ENCODE results near the gene EML1.

EML1 gene

GRCh38 chr14:99952453-99952852 lies 159.2 kb downstream of the EML1 start:
- H3K4me3 ChIP-seq (ENCODE audit: low read depth in 1 of 2, low read length in 2 of 2), result no peak overlapping the region
- H3K36me3 ChIP-seq (ENCODE audit: insufficient read depth, low read length), result no peaks in the 10 kb centered on the region
- H3K4me1 ChIP-seq (ENCODE audit: insufficient read depth, low read length), result peaks cover under 1% of the 10 kb centered on the region
- no peak overlapping the region for H3K9ac ChIP-seq (ENCODE audit: low read length)
- peaks cover 0 to 12% of the 10 kb centered on the region in 2 donors for H3K27me3 ChIP-seq (ENCODE audit: control insufficient read depth in 1 of 2, insufficient read depth in 2 of 2, low read length in 2 of 2)
- H3K9me3 ChIP-seq (ENCODE audit: low read length), result no peaks in the 10 kb centered on the region
- H3K27ac ChIP-seq (ENCODE audit: low read depth, low read length), result no peak overlapping the region

GRCh38 chr14:99955826-99956455 lies 162.7 kb downstream of the EML1 start:
- Histone ChIP-seq H3K9ac (ENCODE audit: low read length) (no peak overlapping the region), H3K36me3 (ENCODE audit: insufficient read depth, low read length) (no peaks in the 10 kb centered on the region), H3K9me3 (ENCODE audit: low read length) (no peaks in the 10 kb centered on the region), H3K4me3 (ENCODE audit: low read depth in 1 of 2, low read length in 2 of 2) (no peak overlapping the region), H3K27me3 (ENCODE audit: control insufficient read depth in 1 of 2, insufficient read depth in 2 of 2, low read length in 2 of 2) (peaks cover 0 to 4% of the 10 kb centered on the region in 2 donors), H3K27ac (ENCODE audit: low read depth, low read length) (no peak overlapping the region), H3K4me1 (ENCODE audit: insufficient read depth, low read length) (no peaks in the 10 kb centered on the region)

- H3K36me3 ChIP-seq (ENCODE audit: insufficient read depth, low read length), result no peaks in the 10 kb centered on the region
- H3K4me1 ChIP-seq (ENCODE audit: insufficient read depth, low read length), result no peaks in the 10 kb centered on the region
- H3K27ac ChIP-seq (ENCODE audit: low read depth, low read length), result no peak overlapping the region
- no peak overlapping the region for H3K4me3 ChIP-seq (ENCODE audit: low read depth in 1 of 2, low read length in 2 of 2)
- H3K9ac ChIP-seq (ENCODE audit: low read length), result no peak overlapping the region
- no peaks in the 10 kb centered on the region for H3K27me3 ChIP-seq (ENCODE audit: control insufficient read depth in 1 of 2, insufficient read depth in 2 of 2, low read length in 2 of 2)
- no peaks in the 10 kb centered on the region for H3K9me3 ChIP-seq (ENCODE audit: low read length)
These were observed 165.2 kb downstream of the EML1 start for GRCh38 chr14:99958380-99958779.

- no peaks in the 10 kb centered on the region for H3K36me3 ChIP-seq (ENCODE audit: insufficient read depth, low read length)
- H3K9me3 ChIP-seq (ENCODE audit: low read length), result no peaks in the 10 kb centered on the region
These were observed 168.8 kb downstream of the EML1 start for GRCh38 chr14:99961826-99962518.

GRCh38 chr14:99964979-99965378 lies 171.8 kb downstream of the EML1 start:
- no peak overlapping the region for H3K27ac ChIP-seq (ENCODE audit: low read depth, low read length)
- H3K9ac ChIP-seq (ENCODE audit: low read length), result no peak overlapping the region
- no peaks in the 10 kb centered on the region for H3K4me1 ChIP-seq (ENCODE audit: insufficient read depth, low read length)
- H3K36me3 ChIP-seq (ENCODE audit: insufficient read depth, low read length), result no peaks in the 10 kb centered on the region
- no peaks in the 10 kb centered on the region for H3K9me3 ChIP-seq (ENCODE audit: low read length)
- no peaks in the 10 kb centered on the region for H3K27me3 ChIP-seq (ENCODE audit: control insufficient read depth in 1 of 2, insufficient read depth in 2 of 2, low read length in 2 of 2)
- no peak overlapping the region for H3K4me3 ChIP-seq (ENCODE audit: low read depth in 1 of 2, low read length in 2 of 2)

More at GRCh38 chr14:99961826-99962518, 168.8 kb downstream of the EML1 start:
- no peak overlapping the region for H3K27ac ChIP-seq (ENCODE audit: low read depth, low read length)
- no peak overlapping the region for H3K9ac ChIP-seq (ENCODE audit: low read length)
- no peaks in the 10 kb centered on the region for H3K27me3 ChIP-seq (ENCODE audit: control insufficient read depth in 1 of 2, insufficient read depth in 2 of 2, low read length in 2 of 2)
- no peak overlapping the region for H3K4me3 ChIP-seq (ENCODE audit: low read depth in 1 of 2, low read length in 2 of 2)
- no peaks in the 10 kb centered on the region for H3K4me1 ChIP-seq (ENCODE audit: insufficient read depth, low read length)

DNA sequence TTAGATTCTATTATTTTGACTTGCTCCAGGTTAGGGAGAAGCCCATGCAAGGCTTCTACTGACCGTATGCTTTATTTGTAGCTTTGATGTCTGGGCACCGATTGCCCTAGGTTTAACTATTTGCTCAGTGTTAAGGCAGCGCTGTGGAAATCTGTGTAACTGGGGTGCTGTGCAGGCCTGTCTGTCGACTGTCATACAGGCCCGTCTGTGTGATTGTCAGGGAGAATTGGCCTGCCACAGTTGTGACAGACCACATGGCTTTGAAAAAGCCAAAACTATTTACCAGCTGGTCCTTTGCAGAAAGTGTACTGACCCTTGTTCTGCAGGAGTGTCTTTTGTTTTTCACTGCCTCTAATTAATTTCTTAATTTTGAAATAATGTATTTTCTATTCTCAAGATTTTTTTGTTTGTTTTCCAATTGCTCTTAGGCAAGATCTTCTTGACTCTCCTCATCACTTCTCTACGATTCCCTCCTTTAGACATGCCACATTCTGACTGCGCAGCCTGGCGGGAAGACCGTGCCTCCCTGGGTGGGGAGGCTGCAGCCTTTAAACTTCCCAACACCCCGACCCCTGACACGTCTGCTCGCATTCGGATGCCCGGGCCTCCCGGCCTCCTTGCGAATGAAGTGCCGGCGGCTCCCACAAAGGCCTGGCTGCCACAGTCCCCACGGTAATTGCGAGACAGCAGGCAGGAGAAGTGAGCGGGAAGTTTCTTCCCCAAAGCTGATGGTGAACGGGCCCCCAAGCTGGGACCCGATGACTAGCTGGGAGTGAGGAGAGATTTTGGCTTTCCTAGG lies 173.0 kb downstream of the EML1 start:
- Histone ChIP-seq H3K9ac (ENCODE audit: low read length) (no peak overlapping the region), H3K4me1 (ENCODE audit: insufficient read depth, low read length) (peaks cover 5% of the 10 kb centered on the region), H3K9me3 (ENCODE audit: low read length) (no peaks in the 10 kb centered on the region), H3K4me3 (ENCODE audit: low read depth in 1 of 2, low read length in 2 of 2) (no peak overlapping the region), H3K27ac (ENCODE audit: low read depth, low read length) (no peak overlapping the region), H3K36me3 (ENCODE audit: insufficient read depth, low read length) (no peaks in the 10 kb centered on the region), H3K27me3 (ENCODE audit: control insufficient read depth in 1 of 2, insufficient read depth in 2 of 2, low read length in 2 of 2) (no peaks in the 10 kb centered on the region)

- no peaks in the 10 kb centered on the region for H3K27me3 ChIP-seq (ENCODE audit: control insufficient read depth in 1 of 2, insufficient read depth in 2 of 2, low read length in 2 of 2)
- H3K9me3 ChIP-seq (ENCODE audit: low read length), result no peaks in the 10 kb centered on the region
- H3K9ac ChIP-seq (ENCODE audit: low read length), result no peak overlapping the region
- H3K4me1 ChIP-seq (ENCODE audit: insufficient read depth, low read length), result peaks cover 5% of the 10 kb centered on the region
- no peak overlapping the region for H3K4me3 ChIP-seq (ENCODE audit: low read depth in 1 of 2, low read length in 2 of 2)
- H3K36me3 ChIP-seq (ENCODE audit: insufficient read depth, low read length), result no peaks in the 10 kb centered on the region
- H3K27ac ChIP-seq (ENCODE audit: low read depth, low read length), result no peak overlapping the region
These were observed 173.7 kb downstream of the EML1 start for GRCh38 chr14:99966912-99967311.

DNA sequence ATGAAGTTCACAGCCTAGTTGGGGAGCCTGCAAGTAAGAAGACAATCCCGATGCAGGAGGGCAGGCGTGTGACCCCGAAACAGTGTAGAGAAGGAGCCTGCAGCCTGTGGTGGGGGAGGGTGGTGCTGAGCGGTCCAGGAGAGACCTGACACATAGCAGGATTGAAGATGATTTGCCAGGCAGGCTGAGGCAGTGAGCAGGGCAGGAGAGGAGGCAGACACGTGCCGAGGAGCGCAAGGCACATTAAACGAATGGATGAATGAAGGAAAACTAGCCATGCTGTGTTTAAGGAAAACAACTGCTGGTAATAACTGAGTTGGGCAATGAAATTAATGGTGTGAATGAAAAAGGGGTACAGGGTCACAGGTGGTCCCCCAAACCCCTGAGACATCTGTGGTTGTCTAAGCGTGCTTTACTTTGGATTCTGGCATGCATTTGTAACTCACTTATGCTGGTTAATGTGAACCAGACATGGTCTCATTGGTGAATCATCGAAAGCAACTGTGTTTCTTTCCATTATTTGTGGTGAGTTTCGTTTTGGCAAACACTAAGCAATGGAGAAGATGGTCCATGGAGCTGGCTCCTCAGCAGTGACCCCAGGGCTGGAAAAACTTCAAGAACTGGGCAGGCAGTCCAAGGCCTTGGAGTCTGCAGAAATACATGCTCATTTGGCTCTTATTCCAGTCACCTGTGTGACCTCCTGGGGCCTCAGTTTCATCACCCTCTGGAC lies 175.1 kb downstream of the EML1 start:
- Histone ChIP-seq H3K4me1 (ENCODE audit: insufficient read depth, low read length) (peaks cover 9% of the 10 kb centered on the region), H3K36me3 (ENCODE audit: insufficient read depth, low read length) (no peaks in the 10 kb centered on the region), H3K27ac (ENCODE audit: low read depth, low read length) (no peak overlapping the region), H3K4me3 (ENCODE audit: low read depth in 1 of 2, low read length in 2 of 2) (no peak overlapping the region), H3K9me3 (ENCODE audit: low read length) (no peaks in the 10 kb centered on the region), H3K9ac (ENCODE audit: low read length) (no peak overlapping the region), H3K27me3 (ENCODE audit: control insufficient read depth in 1 of 2, insufficient read depth in 2 of 2, low read length in 2 of 2) (no peaks in the 10 kb centered on the region)

DNA sequence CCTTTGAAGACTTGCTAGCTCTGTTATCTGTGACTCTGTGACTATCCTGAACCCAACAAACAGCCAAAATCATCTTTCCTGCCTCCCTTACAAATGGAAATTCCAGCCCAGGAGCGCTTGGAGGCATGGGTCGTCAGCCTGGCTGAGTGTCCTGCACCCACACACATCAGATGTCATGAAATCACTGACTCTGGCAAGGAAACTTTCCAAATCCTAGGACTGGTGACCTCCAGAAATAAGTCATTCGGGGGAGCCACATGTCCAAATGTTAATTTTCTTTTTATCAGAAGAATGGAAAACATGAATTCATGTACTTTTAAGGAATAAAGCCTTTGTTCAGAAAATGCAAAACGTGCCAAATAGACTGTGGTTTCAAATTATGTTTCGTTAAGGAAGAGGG lies 175.7 kb downstream of the EML1 start:
- Histone ChIP-seq H3K4me1 (ENCODE audit: insufficient read depth, low read length) (peaks cover 9% of the 10 kb centered on the region), H3K27me3 (ENCODE audit: control insufficient read depth in 1 of 2, insufficient read depth in 2 of 2, low read length in 2 of 2) (no peaks in the 10 kb centered on the region), H3K9ac (ENCODE audit: low read length) (no peak overlapping the region), H3K27ac (ENCODE audit: low read depth, low read length) (no peak overlapping the region), H3K36me3 (ENCODE audit: insufficient read depth, low read length) (no peaks in the 10 kb centered on the region), H3K9me3 (ENCODE audit: low read length) (no peaks in the 10 kb centered on the region), H3K4me3 (ENCODE audit: low read depth in 1 of 2, low read length in 2 of 2) (no peak overlapping the region)

DNA sequence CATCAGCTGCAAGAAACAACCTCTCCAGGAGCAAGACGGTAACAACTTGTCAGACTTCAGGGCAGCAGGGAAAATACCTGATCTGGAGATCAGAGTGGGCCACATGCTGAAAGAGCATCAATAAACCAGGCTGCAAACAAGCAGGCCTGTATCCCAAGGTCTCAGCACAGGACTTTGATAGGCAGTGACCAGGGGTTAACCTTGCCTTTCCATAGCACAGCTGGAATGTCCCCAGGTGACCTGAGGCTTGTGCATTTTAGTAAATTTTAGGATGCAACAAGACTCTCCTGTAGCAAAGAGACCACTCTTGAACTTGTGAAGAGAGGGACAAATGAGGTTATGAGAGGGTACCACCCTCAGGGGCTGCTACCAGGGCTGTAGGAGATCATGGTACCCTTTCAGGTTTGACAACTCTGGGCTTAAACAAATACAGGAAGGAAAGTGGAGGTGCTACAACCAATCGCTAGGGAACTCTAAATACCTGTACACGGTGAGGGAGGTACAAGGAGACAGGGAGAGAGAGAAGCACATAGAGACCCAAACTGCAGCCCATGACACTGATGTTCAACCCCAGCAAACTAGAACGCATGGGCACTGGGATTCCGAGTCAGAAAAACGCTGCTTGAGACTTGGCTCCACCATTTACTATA lies 176.6 kb downstream of the EML1 start:
- H3K9me3 ChIP-seq (ENCODE audit: low read length), result no peaks in the 10 kb centered on the region
- H3K27ac ChIP-seq (ENCODE audit: low read depth, low read length), result no peak overlapping the region
- H3K4me3 ChIP-seq (ENCODE audit: low read depth in 1 of 2, low read length in 2 of 2), result no peak overlapping the region
- no peaks in the 10 kb centered on the region for H3K27me3 ChIP-seq (ENCODE audit: control insufficient read depth in 1 of 2, insufficient read depth in 2 of 2, low read length in 2 of 2)
- H3K9ac ChIP-seq (ENCODE audit: low read length), result no peak overlapping the region
- H3K4me1 ChIP-seq (ENCODE audit: insufficient read depth, low read length), result peaks cover 9% of the 10 kb centered on the region
- H3K36me3 ChIP-seq (ENCODE audit: insufficient read depth, low read length), result no peaks in the 10 kb centered on the region

Data from muscle layer of colon (tissue), 2 donors.